ENCODE results near the gene DNMT3L. TPM values are rescaled to one million over a fixed set of nuclear protein-coding genes. Genes with fewer than 3 reads are reported as not detected.
"Not testable (repeated sequence)": the region's sequence is repeated elsewhere in the genome, so short reads cannot be mapped to it uniquely, and the experiment has no call there.

The DNMT3L gene
- total RNA-seq, 1 donor from 2014 or later: not detected

GRCh38 chr21:44295163-44295573, 33.5 kb upstream of the DNMT3L start:
- no peak for DNase-seq (ENCODE audit: low read depth in 2 of 2)

DNA sequence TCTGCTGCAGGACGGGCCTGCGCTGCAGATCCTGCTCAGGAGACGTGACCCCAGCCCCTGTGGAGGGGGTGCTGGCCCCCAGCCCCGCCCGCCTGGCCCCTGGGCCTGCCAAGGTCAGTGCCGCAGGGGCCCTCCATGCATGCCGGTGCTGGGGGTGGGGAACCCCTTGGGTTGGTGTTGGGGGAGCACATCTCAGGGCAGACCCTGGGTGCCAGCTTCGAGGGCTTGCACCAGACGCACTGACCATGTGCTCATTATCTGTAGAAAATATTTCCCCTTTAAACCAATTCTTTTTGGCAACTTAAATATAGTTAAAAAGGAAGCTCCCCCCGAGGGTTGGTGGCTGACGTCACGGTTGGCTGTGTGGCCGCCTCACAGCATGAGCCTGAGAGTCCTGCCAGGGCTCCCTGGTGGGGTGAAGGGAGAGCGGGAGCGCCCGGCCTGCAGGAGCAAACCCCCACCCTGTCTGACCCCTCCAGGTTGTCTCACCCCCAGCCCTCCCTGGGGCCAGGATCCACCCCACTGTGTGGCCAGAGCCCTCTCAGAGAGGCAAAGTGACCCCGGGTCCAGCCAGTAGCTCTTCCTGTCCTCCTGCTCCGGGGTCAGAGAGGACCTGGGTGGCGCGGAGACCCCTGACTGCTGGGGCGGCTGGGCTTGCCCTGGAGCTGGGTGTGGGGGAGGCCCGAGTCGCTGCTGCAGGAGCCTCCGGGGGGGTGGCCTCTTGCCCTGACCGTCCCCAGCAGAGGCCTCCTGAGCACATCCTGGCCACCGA, 32.9 kb upstream of the DNMT3L start:
- peak in 1 of 2 donors; percentile 66 for DNase-seq (ENCODE audit: low read depth in 2 of 2)

- no peak for DNase-seq (ENCODE audit: low read depth in 2 of 2)
Measured at GRCh38 chr21:44293551-44294231, 32.0 kb upstream of the DNMT3L start.

GRCh38 chr21:44292812-44293195, 31.1 kb upstream of the DNMT3L start:
- DNase-seq (ENCODE audit: low read depth in 2 of 2): no peak

DNA sequence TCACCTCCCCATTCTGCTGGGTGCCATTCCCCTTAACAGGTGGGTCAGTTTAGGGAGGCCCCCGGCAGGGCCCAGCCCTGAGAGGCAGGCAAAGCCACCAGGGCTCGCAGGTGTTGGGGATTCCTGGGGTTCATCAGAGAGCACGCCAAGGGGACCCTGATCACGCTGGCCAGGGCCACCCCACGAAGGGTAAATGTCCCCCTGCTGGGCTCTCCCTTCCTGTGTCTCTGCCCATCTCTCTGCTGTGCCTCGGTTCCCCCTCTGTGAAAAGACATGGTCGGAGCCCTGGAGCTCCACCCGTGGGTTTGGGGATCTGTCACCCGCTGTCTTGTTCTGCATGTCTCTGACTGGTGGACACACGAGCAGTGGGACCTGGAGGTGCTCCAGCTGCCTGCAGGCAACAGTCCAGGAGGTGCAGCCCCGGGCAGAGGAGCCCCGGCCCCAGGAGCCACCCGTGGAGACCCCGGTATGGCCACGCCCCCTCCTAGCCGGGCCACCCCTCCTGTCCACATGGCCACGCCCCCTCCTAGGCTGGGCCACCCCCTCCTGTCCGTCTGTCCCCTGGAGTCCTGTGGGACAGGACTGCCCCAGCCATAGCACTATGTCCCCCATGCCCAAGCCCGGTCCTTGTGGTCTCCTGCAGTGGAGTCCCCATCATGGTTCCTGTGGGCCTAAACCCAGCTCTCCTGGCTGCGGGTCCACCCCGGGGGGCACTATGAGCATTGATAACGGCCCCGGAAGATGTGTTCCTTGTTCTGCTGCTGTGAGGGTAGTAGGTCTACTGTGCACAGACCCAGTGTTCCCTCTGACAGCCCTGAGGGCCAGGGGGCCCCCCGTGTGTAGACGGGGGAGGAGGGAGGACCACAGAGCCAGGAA, 30.5 kb upstream of the DNMT3L start:
- no peak for DNase-seq (ENCODE audit: low read depth in 2 of 2)

DNA sequence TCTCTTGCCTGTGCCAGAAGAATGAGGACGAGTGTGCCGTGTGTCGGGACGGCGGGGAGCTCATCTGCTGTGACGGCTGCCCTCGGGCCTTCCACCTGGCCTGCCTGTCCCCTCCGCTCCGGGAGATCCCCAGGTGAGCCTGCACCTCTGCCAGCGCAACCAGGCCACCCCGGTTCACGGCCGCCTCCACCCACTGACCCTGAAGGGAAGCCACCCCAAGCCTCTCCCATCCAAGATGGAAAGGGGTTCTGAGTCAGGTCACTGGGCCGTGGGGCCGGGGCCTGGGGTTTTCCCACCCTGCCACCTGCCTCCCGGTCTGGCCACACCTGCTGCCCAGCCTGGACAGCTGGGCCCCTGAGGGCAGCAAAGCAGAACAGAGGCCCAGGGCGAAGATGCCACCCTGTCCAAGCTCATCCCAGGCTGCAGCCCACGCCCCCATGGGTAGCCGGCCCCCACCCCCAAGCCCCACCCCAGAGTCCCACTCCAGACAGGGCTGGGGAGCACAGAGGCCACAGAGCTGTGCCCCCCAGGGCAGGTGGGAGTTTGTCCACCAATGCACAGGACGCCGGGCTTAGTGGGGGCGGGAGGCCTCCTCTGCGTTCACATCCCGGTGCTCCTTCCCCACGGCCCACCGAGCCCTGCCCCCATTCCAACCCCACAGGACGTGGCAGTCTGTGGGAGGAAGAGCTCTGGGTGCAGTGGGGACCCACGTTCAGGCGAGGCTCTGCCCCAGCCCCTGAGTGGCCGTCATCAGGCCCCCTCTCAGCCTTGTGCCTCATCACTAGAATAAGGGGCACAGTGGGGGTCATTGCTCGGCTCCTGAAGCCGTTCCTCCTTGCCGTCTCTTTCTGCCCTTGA, 29.6 kb upstream of the DNMT3L start:
- no peak for DNase-seq (ENCODE audit: low read depth in 2 of 2)

- no peak for DNase-seq (ENCODE audit: low read depth in 2 of 2)
Measured at GRCh38 chr21:44290327-44291077, 28.8 kb upstream of the DNMT3L start.

DNA sequence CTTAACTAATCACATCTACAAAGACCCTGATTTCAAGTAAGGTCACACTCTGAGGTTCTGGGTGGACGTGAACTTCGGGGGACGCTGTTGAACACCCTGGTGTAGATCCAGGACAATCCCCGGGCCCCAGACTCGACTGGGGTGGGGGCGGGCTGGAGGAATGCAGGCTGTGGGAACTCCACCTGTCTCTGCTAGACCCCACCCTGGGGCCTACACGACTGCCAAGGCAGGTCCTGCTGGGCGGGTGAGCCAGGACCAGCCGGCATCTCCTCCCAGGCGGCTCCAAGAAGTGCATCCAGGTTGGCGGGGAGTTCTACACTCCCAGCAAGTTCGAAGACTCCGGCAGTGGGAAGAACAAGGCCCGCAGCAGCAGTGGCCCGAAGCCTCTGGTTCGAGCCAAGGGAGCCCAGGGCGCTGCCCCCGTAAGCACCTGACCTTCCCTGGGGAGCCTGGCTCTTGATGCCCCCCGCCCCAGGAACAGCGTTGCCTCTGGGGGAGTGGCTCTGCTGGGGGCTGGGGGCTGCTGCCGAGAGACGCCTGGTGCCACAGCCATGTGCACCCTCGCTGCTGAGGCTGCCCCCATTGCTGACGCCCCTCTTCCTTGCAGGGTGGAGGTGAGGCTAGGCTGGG, 27.8 kb upstream of the DNMT3L start:
- no peak for DNase-seq (ENCODE audit: low read depth in 2 of 2)

DNA sequence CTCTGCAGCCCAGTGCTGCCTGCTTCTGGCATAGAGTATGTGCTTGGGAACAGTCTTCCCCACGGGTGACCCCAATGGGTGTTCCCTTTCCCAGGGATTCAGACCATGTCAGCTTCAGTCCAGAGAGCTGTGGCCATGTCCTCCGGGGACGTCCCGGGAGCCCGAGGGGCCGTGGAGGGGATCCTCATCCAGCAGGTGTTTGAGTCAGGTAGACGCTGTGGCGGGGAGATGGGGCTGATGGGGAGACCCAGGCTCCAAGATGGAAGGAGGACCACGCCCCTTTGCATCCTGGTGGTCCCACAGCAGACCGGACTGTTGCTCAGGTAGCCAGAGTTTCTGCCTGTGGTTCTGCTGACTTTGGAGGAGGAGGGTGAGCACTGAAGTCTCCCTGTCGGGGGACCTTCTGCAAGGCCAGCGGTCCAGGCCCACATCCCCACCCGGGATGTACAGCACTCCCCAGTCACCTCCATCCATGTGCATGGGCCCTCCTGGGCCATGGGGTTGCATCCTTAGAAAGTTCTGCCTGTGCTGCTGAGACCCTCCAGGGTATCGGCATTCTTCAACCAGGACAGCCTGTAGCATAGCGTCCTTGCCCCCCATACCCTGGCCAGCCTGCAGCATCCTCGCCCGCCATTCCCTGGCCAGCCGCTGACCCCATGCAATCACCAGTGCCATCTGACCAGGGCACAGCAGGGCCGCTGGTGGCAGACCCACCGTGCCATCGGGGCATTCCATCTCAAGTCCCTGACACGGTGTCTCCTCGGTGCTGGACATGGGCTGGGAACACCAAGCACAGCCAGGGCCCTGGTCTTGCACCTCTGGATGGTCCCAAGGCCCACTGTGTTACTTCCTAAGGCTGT, 26.8 kb upstream of the DNMT3L start:
- no peak for DNase-seq (ENCODE audit: low read depth in 2 of 2)

DNA sequence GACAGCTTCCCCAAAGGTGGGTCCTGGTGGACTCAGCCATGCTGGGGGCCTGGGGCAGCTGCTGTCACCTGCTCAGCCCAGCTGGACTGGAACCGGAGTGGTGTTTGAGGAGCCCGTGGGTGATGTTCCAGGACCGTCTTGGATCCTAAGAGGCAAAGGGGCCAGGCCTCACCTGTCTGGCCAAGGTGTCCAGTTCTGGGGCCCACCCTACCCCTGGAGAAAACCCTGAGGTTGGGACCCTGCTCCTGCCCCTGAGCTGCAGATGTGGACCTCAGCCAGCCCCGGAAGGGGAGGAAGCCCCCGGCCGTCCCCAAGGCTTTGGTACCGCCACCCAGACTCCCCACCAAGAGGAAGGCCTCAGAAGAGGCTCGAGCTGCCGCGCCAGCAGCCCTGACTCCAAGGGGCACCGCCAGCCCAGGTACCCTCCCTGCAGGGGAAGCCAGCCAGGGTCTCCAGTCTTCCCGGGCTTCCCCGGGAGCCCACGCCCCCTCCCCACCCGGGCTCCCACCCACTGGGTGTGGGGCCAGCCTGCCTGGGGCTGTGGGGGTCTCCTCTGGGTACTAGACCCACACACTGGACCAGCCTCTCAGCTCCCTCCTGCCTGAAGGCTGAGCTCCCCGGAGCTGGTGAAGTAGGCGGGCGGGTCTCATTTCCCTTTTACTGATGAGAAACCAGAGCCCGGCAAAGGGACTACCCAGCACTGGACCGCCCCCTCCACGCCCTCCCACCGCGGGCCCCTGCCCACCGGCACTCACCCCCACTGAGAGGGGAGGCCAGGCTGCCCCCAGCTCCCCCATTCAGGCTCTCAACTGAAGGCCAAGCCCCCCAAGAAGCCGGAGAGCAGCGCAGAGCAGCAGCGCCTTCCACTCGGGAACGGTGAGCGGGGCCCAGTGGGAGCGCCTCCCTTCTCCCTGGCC, 25.3 kb upstream of the DNMT3L start:
- DNase-seq (ENCODE audit: low read depth in 2 of 2): no peak

DNA sequence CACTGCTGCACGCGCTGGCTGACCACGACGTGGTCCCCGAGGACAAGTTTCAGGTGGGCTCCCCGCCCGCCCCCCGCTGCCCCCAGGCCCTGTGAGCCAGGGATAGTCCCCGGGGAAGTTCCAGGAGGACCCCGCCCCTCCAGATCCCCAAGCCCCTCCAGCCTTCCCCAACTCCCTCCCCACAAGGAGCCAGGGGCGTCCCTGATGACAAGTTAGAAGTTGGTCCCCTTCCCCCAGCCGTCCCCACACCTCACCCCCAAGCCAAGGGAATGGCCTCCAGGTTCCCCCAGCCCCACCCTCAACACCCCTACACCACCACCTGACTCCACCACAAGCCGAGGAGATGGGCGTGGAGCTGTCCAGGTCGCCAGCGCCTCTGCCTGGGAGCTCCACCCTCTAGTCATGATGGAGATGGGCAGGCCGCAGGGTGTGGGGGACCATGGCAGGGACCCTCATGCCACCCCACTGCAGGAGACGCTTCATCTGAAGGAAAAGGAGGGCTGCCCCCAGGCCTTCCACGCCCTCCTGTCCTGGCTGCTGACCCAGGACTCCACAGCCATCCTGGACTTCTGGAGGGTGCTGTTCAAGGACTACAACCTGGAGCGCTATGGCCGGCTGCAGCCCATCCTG, 24.5 kb upstream of the DNMT3L start:
- DNase-seq (ENCODE audit: low read depth in 2 of 2): no peak

GRCh38 chr21:44285138-44285992, 23.7 kb upstream of the DNMT3L start, which contains the start of gene AIRE:
Gene AIRE (plus strand): TSS chr21:44285876. CDS start chr21:44286007, 131 bp downstream.
- DNase-seq (ENCODE audit: low read depth in 2 of 2): no peak

DNA sequence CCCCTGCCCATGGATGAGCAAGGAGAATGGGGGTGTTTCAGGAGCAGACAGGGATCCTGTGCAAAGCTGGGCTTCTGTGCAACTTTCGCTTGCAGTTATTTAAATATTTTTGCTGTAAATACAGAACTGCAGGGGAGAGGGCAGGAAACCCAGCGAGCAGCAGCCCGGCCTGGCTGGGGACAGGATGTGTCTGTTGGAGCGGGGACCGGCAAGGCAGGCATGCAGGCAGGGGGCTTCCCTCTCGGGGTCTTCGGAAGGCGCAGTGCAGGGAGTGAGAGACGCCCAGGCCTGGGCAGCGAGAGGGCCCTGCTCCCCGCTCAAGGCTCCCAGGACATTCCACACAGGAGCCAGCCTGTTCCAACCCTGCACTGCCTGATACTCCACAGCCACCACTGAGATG, 22.3 kb upstream of the DNMT3L start:
- no peak for DNase-seq (ENCODE audit: low read depth in 2 of 2)

DNA sequence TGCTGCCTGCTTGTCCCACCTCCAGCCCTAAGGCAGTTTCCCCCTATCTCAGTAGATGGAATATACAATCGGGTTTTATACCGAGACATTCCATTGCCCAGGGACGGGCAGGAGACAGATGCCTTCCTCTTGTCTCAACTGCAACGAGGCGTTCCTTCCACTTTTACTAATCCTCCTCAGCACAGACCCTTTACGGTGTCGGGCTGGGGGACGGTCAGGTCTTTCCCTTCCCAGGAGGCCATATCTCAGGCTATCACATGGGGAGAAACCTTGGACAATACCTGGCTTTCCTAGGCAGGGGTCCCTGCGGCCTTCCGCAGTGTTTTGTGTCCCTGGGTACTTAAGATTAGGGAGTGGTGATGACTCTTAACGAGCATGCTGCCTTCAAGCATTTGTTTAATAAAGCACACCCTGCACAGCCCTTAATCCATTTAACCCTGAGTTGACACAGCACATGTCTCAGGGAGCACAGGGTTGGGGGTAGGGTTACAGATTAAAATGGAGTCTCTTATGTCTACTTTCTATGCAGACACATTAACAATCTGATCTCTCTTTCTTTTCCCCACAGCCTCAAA, 21.6 kb upstream of the DNMT3L start:
- DNase-seq (ENCODE audit: low read depth in 2 of 2): not testable (repeated sequence)

DNA sequence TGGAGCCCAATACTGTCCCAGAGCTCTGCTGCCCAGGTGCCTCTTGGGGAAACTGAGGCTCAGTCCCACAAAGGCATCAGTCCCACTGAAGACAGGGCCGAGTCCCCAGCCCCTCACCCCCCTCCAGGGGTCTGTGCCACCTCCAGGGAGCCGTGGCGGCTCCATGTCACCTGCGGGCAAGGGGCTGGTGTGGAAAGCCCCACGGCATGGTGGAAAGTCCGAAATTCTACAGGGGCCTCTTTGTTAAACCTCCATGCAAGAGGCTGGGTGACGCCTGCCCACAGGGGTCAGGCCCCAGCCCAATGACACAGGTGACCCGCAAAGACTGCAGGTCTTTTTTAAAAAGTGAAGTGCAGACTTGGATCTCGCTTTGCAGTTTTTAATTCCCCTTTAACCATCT, 20.7 kb upstream of the DNMT3L start:
- DNase-seq (ENCODE audit: low read depth in 2 of 2): no peak

- no peak for DNase-seq (ENCODE audit: low read depth in 2 of 2)
Measured at GRCh38 chr21:44281801-44282200, 20.1 kb upstream of the DNMT3L start.
